Osteoblast (primary cell): ENCODE results near the gene PPARG. TPM values are rescaled to one million over a fixed set of nuclear protein-coding genes. Genes with fewer than 3 reads are reported as not detected.
A peak's percentile ranks its signal among the peaks of the same experiment; 100 is the strongest.

ENCODE experiments used
- DNase-seq: peaks from one replicate; pipeline ENCODE4 v3.0.0; 2011; ENCODE audit warnings: low spot score, mixed read lengths; ENCODE audit not compliant: insufficient read length; ENCODE audit errors: missing footprints
- H2AFZ ChIP-seq: 2 replicates; pipeline ENCODE4 v1.6.0; 2011; ENCODE audit warnings: mild to moderate bottlenecking, low read length
- H3K27ac ChIP-seq: 2 replicates; pipeline ENCODE4 v1.5.1; 2011; ENCODE audit warnings: mild to moderate bottlenecking, low read depth, low read length, moderate library complexity
- H3K27me3 ChIP-seq: 2 replicates; pipeline ENCODE4 v1.6.0; 2012; ENCODE audit warnings: mild to moderate bottlenecking, control low read depth, inconsistent platforms, low read length, moderate library complexity; ENCODE audit not compliant: insufficient read depth
- H3K36me3 ChIP-seq: 2 replicates; pipeline ENCODE4 v1.5.1; 2011; ENCODE audit warnings: mild to moderate bottlenecking, low read length, control low read depth, moderate library complexity; ENCODE audit not compliant: insufficient read depth
- H3K4me1 ChIP-seq: 2 replicates; pipeline ENCODE4 v1.5.1; 2011; ENCODE audit warnings: mild to moderate bottlenecking, low read length, control low read depth, moderate library complexity; ENCODE audit not compliant: insufficient read depth
- H3K4me2 ChIP-seq: 2 replicates; pipeline ENCODE4 v1.6.0; 2011; ENCODE audit warnings: mild to moderate bottlenecking, low read length; ENCODE audit not compliant: insufficient read depth
- H3K4me3 ChIP-seq: fragments of 200-600 bp; sonication (generic); 3 replicates; pipeline ENCODE4 v1.5.1; 2012; ENCODE audit warnings: mild to moderate bottlenecking, low read length, inconsistent platforms; ENCODE audit not compliant: insufficient read depth
- H3K79me2 ChIP-seq: 2 replicates; pipeline ENCODE4 v1.6.0; 2012; ENCODE audit warnings: mild to moderate bottlenecking, low read length, control low read depth, inconsistent platforms; ENCODE audit not compliant: insufficient read depth
- H3K9me3 ChIP-seq: 2 replicates; pipeline ENCODE4 v1.5.1; 2011; ENCODE audit warnings: low read depth, low read length, control low read depth
- H4K20me1 ChIP-seq: 2 replicates; pipeline ENCODE4 v1.6.0; 2012; ENCODE audit warnings: mild to moderate bottlenecking, low read length, control low read depth; ENCODE audit not compliant: insufficient read depth
- CTCF ChIP-seq: IDR thresholded peaks from 2 replicates; pipeline ENCODE4 v1.5.1; 2011; ENCODE audit warnings: mild to moderate bottlenecking, low read depth, low read length, moderate library complexity; ENCODE audit errors: extremely low read depth
- total RNA-seq: library from RNA; depleted of rRNA; stranded (reverse); fragments of >200 nt; gene quantifications from 2 replicates; pipeline ENCODE4 v1.2.3, GENCODE V29; 2012

PPARG gene
- total RNA-seq, 1 donor, result 7.2 TPM

- peaks cover 2% of the 10 kb centered on the region for H3K79me2 ChIP-seq
- no peak overlapping the region for H3K4me2 ChIP-seq
- no peaks in the 10 kb centered on the region for H3K9me3 ChIP-seq
- H4K20me1 ChIP-seq, result no peaks in the 10 kb centered on the region
- H3K27me3 ChIP-seq, result no peaks in the 10 kb centered on the region
- no peak for DNase-seq
- H3K4me1 ChIP-seq, result peaks cover 29% of the 10 kb centered on the region
- no peak overlapping the region for H3K27ac ChIP-seq
- TF ChIP-seq CTCF, result no peak
- no peaks in the 10 kb centered on the region for H3K36me3 ChIP-seq
- no peak overlapping the region for H2AFZ ChIP-seq
- H3K4me3 ChIP-seq, result no peak overlapping the region
Measured at GRCh38 chr3:12309716-12310115, 20.8 kb downstream of the PPARG start.

GRCh38 chr3:12312010-12312409 is 23.1 kb downstream of the PPARG start:
- no peak overlapping the region for H3K27ac ChIP-seq
- TF ChIP-seq CTCF, result no peak
- peak overlapping the region; percentile 16 for H3K4me2 ChIP-seq
- no peaks in the 10 kb centered on the region for H3K36me3 ChIP-seq
- H3K79me2 ChIP-seq, result no peaks in the 10 kb centered on the region
- H3K4me1 ChIP-seq, result peaks cover 29% of the 10 kb centered on the region
- no peak overlapping the region for H2AFZ ChIP-seq
- H3K4me3 ChIP-seq, result no peak overlapping the region
- no peaks in the 10 kb centered on the region for H3K27me3 ChIP-seq
- no peaks in the 10 kb centered on the region for H3K9me3 ChIP-seq
- DNase-seq, result no peak
- H4K20me1 ChIP-seq, result no peaks in the 10 kb centered on the region

- H3K4me2 ChIP-seq, result no peak overlapping the region
- no peaks in the 10 kb centered on the region for H4K20me1 ChIP-seq
- no peak overlapping the region for H3K27ac ChIP-seq
- no peaks in the 10 kb centered on the region for H3K27me3 ChIP-seq
- no peak overlapping the region for H2AFZ ChIP-seq
- no peaks in the 10 kb centered on the region for H3K79me2 ChIP-seq
- no peak overlapping the region for H3K4me3 ChIP-seq
- TF ChIP-seq CTCF, result peak; percentile 34
- H3K9me3 ChIP-seq, result no peaks in the 10 kb centered on the region
- H3K4me1 ChIP-seq, result peaks cover 14% of the 10 kb centered on the region
- no peaks in the 10 kb centered on the region for H3K36me3 ChIP-seq
- DNase-seq, result no peak
Measured at GRCh38 chr3:12313519-12313918, 24.6 kb downstream of the PPARG start.

GRCh38 chr3:12316253-12316652 is 27.4 kb downstream of the PPARG start:
- H2AFZ ChIP-seq, result no peak overlapping the region
- H3K4me2 ChIP-seq, result no peak overlapping the region
- H4K20me1 ChIP-seq, result no peaks in the 10 kb centered on the region
- no peaks in the 10 kb centered on the region for H3K9me3 ChIP-seq
- no peaks in the 10 kb centered on the region for H3K27me3 ChIP-seq
- peaks cover 18% of the 10 kb centered on the region for H3K4me1 ChIP-seq
- no peak overlapping the region for H3K4me3 ChIP-seq
- DNase-seq, result no peak
- no peaks in the 10 kb centered on the region for H3K79me2 ChIP-seq
- TF ChIP-seq CTCF, result no peak
- no peak overlapping the region for H3K27ac ChIP-seq
- no peaks in the 10 kb centered on the region for H3K36me3 ChIP-seq
